HG03095 (cell line): ENCODE measurements around the gene FAM81A.
"Not testable (repeated sequence)": the region's sequence is repeated elsewhere in the genome, so short reads cannot be mapped to it uniquely, and the experiment has no call there.

ENCODE experiments used
- ATAC-seq: cut with Tn5 transposase; IDR thresholded peaks from one replicate; pipeline ENCODE4 v1.9.1; 2021; ENCODE audit warnings: moderate library complexity; ENCODE audit not compliant: unreplicated experiment

Gene FAM81A

GRCh38 chr15:59437817-59438624, at the start of gene FAM81A:
Gene FAM81A (plus strand): TSS chr15:59438186. CDS start chr15:59458627, 20,441 bp downstream.
- peak; percentile 62 for ATAC-seq

GRCh38 chr15:59388670-59389069, 49.3 kb upstream of the FAM81A start:
- no peak for ATAC-seq

- ATAC-seq = no peak
Observed at GRCh38 chr15:59392299-59392698, 45.7 kb upstream of the FAM81A start.

GRCh38 chr15:59394166-59394661, 43.8 kb upstream of the FAM81A start:
- no peak for ATAC-seq

GRCh38 chr15:59396211-59396610, 41.8 kb upstream of the FAM81A start:
- no peak for ATAC-seq

- no peak for ATAC-seq
Observed at GRCh38 chr15:59396679-59397078, 41.3 kb upstream of the FAM81A start.

- no peak for ATAC-seq
Observed at GRCh38 chr15:59398220-59398619, 39.8 kb upstream of the FAM81A start.

- ATAC-seq = peak; percentile 78
Observed at GRCh38 chr15:59399465-59400102, 38.4 kb upstream of the FAM81A start.

GRCh38 chr15:59400103-59400813, 37.7 kb upstream of the FAM81A start:
- ATAC-seq = no peak

- not testable (repeated sequence) for ATAC-seq
Observed at GRCh38 chr15:59401051-59401823, 36.7 kb upstream of the FAM81A start.

GRCh38 chr15:59401824-59402569, 36.0 kb upstream of the FAM81A start:
- ATAC-seq = no peak

- no peak for ATAC-seq
Observed at GRCh38 chr15:59405079-59405478, 32.9 kb upstream of the FAM81A start.

- ATAC-seq = peak; percentile 38
Observed at GRCh38 chr15:59406446-59406845, 31.5 kb upstream of the FAM81A start.

GRCh38 chr15:59407946-59408345, 30.0 kb upstream of the FAM81A start:
- ATAC-seq = no peak

GRCh38 chr15:59410391-59410896, 27.5 kb upstream of the FAM81A start:
- ATAC-seq = no peak

- ATAC-seq = no peak
Observed at GRCh38 chr15:59413577-59413976, 24.4 kb upstream of the FAM81A start.

- ATAC-seq = no peak
Observed at GRCh38 chr15:59416816-59417215, 21.2 kb upstream of the FAM81A start.

GRCh38 chr15:59419170-59419569, 18.8 kb upstream of the FAM81A start:
- ATAC-seq = no peak

- ATAC-seq = no peak
Observed at GRCh38 chr15:59420108-59420507, 17.9 kb upstream of the FAM81A start.
